Adrenal gland (tissue), 12 donors: ENCODE results near the gene SLC38A1. TPM values are rescaled to one million over a fixed set of nuclear protein-coding genes. Genes with fewer than 3 reads are reported as not detected.
A peak's percentile ranks its signal among the peaks of the same experiment; 100 is the strongest.

Source experiments
- DNase-seq, 7 donors: peaks; one replicate each; pipeline ENCODE4 v3.0.0-alpha.2; 2019 to 2020
- H3K27ac ChIP-seq, 5 donors: fragments of 200-600 bp; sonication (generic) in 4 of 5; 1 replicate in 3 of 5; 2 replicates in 2 of 5; pipeline versions ENCODE4 v1.5.1 to v1.8.0; 2016 to 2020; ENCODE audit warnings: mild to moderate bottlenecking in 1 of 5
- H3K27me3 ChIP-seq: fragments of 200-600 bp; 2 replicates; pipeline ENCODE4 v1.8.0; 2021
- H3K36me3 ChIP-seq, 2 donors: fragments of 200-600 bp; replicated peaks in 1 of 2; 1 replicate in 1 of 2; 2 replicates in 1 of 2; pipeline versions ENCODE4 v1.5.1 to v1.8.0; 2018 to 2022
- H3K4me1 ChIP-seq, 2 donors: fragments of 200-600 bp; replicated peaks in 1 of 2; 1 replicate in 1 of 2; 2 replicates in 1 of 2; pipeline versions ENCODE4 v1.5.1 to v1.8.0; 2018 to 2021
- H3K4me3 ChIP-seq, 4 donors: fragments of 200-600 bp; sonication (generic) in 3 of 4; one replicate each; pipeline ENCODE4 v1.5.1; 2016 to 2018
- H3K9me3 ChIP-seq, 3 donors: fragments of 200-600 bp; sonication (generic) in 1 of 3; replicated peaks in 1 of 3; 1 replicate in 2 of 3; 2 replicates in 1 of 3; pipeline versions ENCODE4 v1.5.1 to v1.8.0; 2016 to 2021
- POLR2A ChIP-seq, 2 donors: fragments of 450-650 bp; IDR thresholded peaks; one replicate each; pipeline ENCODE4 v1.6.1; 2017; ENCODE audit warnings: antibody characterized with exemption in 2 of 2, mild to moderate bottlenecking in 2 of 2, moderate library complexity in 1 of 2
- WGBS, 4 donors: extraction: QIAGEN DNeasy Blood & Tissue Kit in 2 of 4; methylation state at CpG; one replicate each; pipeline versions ENCODE4 v1.1.5 to v1.1.7; 2013 to 2017; 5-methylcytosine and 5-hydroxymethylcytosine counted together
- intact Hi-C, 2 donors: fragments of 100-400 bp; cut with DNase I; formaldehyde crosslinking; loops; one replicate each; pipeline versions ENCODE4 v1.14.1 to v1.15.0; 2022 to 2023
- polyA plus RNA-seq, 3 donors: library from polyadenylated mRNA; stranded (reverse); fragments of 200-250 nt in 2 of 3; fragments of 350-450 nt in 1 of 3; fragmentation: Illumina TruSeq in 1 of 3; extraction: RNeasy Lipid Tissue Mini Kit (QIAGEN cat#74804) in 1 of 3; gene quantifications; one replicate each; pipeline ENCODE4 v1.2.3, GENCODE V29; 2013 to 2014
- total RNA-seq, 9 donors: library from RNA; depleted of rRNA in 4 of 9; stranded (reverse); fragments of >200 nt in 4 of 9; fragments of 120-200 nt in 1 of 9; fragmentation: NEBNext Ultra II Directional in 1 of 9; extraction: Animal tissue kit (Norgen Biotek cat#: 25700) in 1 of 9; gene quantifications; one replicate each; pipeline versions ENCODE4 v1.1.0 to v1.2.4, GENCODE V29; 2013 to 2023
- TF ChIP-seq, protein P1 (sequence below), 6 experiments: fragments of 450-650 bp in 4 of 6; fragments of 200-600 bp in 2 of 6; sonication (generic) in 1 of 6; IDR thresholded peaks; 1 replicate in 5 of 6; 2 replicates in 1 of 6; pipeline versions ENCODE4 v1.5.1 to v1.8.0; 2016 to 2021; ENCODE audit warnings: antibody characterized with exemption in 6 of 6, mild to moderate bottlenecking in 2 of 6, moderate library complexity in 1 of 6
- donor health status: healthy with polysubstance abuse.
- donor health status: Bipolar disorder and iron deficiency.
- donor health status: DM: yes; HTN: yes; CAD: no.
- donor health status: DM: no; HTN: no; CAD: no.
- donor health status: DM: no; HTN: no; CAD: no.
- donor health status: DM: yes; HTN: yes; CAD: no.

The SLC38A1 gene
- total and polyA plus RNA-seq, 12 donors, result 2.4 to 14.8 (median 6.1) TPM

GRCh38 chr12:46223047-46223446 lies 45.8 kb downstream of the SLC38A1 start:
- intact Hi-C loops, result no loop called here
- no peak for DNase-seq
- Histone ChIP-seq H3K27ac (no peak overlapping the region), H3K9me3 (no peaks in the 10 kb centered on the region), H3K4me1 (peaks cover 7 to 13% of the 10 kb centered on the region in 2 donors), H3K36me3 (no peaks in the 10 kb centered on the region), H3K27me3 (no peaks in the 10 kb centered on the region), H3K4me3 (no peak overlapping the region)
- TF ChIP-seq, protein P1, sequence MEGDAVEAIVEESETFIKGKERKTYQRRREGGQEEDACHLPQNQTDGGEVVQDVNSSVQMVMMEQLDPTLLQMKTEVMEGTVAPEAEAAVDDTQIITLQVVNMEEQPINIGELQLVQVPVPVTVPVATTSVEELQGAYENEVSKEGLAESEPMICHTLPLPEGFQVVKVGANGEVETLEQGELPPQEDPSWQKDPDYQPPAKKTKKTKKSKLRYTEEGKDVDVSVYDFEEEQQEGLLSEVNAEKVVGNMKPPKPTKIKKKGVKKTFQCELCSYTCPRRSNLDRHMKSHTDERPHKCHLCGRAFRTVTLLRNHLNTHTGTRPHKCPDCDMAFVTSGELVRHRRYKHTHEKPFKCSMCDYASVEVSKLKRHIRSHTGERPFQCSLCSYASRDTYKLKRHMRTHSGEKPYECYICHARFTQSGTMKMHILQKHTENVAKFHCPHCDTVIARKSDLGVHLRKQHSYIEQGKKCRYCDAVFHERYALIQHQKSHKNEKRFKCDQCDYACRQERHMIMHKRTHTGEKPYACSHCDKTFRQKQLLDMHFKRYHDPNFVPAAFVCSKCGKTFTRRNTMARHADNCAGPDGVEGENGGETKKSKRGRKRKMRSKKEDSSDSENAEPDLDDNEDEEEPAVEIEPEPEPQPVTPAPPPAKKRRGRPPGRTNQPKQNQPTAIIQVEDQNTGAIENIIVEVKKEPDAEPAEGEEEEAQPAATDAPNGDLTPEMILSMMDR (IDR thresholded peaks at IDR 0.05), result no peak
- no peak for TF ChIP-seq POLR2A (IDR thresholded peaks at IDR 0.05)
- WGBS, 4 donors, result 81 to 94% (median 90%) methylated on average over 5 of the region's 5 CpGs

- Histone ChIP-seq H3K4me3 (no peak overlapping the region), H3K4me1 (peaks cover 11 to 13% of the 10 kb centered on the region in 2 donors), H3K27me3 (no peaks in the 10 kb centered on the region), H3K36me3 (no peaks in the 10 kb centered on the region), H3K9me3 (no peaks in the 10 kb centered on the region), H3K27ac (no peak overlapping the region)
- TF ChIP-seq POLR2A (IDR thresholded peaks at IDR 0.05), result no peak
- TF ChIP-seq, protein P1 (IDR thresholded peaks at IDR 0.05), result no peak
- intact Hi-C loops, result no loop called here
- WGBS, 4 donors, result 61 to 90% (median 80%) methylated on average over 1 of the region's 1 CpG
- no peak for DNase-seq
These were observed 46.2 kb downstream of the SLC38A1 start for GRCh38 chr12:46222636-46223035.

DNA sequence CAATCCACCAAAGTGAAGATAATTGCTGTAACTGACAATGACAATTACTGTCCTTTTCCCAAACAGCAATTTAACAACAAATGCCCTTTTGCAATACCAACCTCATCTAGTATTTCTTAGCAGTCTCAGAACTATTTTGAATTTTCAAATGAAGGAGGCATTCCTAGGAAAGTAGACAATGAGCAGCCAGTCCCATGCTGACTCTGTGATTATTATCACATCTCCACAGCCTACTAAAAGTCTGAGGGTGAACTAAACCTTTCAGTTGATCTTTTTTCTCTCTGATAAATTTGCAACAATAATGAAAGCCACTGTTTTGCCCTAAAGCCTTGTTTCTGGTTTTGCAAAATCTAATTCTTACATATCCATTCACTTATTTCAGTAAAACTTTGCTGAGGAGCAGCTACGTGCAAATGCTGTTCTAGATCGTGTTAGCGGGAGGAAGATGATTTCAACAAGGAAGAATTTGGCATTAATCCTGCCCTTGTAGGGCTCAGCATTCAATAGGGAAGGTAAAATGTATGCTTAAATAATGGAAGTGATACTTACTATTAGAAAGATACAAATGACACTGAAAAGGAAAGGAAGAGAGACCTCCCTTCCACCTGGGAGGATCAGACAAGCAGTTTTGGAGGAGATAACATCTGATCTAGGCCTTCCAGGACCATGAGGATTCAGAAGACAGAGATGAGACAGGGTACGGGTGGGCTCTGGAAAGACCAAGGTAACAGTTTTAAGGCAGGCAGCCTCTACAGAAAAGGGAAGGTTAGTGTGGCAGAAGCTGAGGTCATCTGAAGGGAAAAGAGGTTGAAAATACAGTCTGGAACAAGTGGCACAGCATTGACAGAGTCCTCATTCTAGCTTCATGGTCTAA lies 47.4 kb downstream of the SLC38A1 start:
- no peak for DNase-seq
- TF ChIP-seq, protein P1 (IDR thresholded peaks at IDR 0.05), result no peak
- no peak for TF ChIP-seq POLR2A (IDR thresholded peaks at IDR 0.05)
- H3K4me1 ChIP-seq, result peaks cover 13 to 15% of the 10 kb centered on the region in 2 donors
- no peak overlapping the region for H3K27ac ChIP-seq
- H3K36me3 ChIP-seq, result no peaks in the 10 kb centered on the region
- H3K4me3 ChIP-seq, result no peak overlapping the region
- intact Hi-C loops, result no loop called here
- 73 to 84% (median 80%) methylated on average over 4 of the region's 4 CpGs for WGBS, 4 donors
- no peaks in the 10 kb centered on the region for H3K9me3 ChIP-seq
- H3K27me3 ChIP-seq, result no peaks in the 10 kb centered on the region

DNA sequence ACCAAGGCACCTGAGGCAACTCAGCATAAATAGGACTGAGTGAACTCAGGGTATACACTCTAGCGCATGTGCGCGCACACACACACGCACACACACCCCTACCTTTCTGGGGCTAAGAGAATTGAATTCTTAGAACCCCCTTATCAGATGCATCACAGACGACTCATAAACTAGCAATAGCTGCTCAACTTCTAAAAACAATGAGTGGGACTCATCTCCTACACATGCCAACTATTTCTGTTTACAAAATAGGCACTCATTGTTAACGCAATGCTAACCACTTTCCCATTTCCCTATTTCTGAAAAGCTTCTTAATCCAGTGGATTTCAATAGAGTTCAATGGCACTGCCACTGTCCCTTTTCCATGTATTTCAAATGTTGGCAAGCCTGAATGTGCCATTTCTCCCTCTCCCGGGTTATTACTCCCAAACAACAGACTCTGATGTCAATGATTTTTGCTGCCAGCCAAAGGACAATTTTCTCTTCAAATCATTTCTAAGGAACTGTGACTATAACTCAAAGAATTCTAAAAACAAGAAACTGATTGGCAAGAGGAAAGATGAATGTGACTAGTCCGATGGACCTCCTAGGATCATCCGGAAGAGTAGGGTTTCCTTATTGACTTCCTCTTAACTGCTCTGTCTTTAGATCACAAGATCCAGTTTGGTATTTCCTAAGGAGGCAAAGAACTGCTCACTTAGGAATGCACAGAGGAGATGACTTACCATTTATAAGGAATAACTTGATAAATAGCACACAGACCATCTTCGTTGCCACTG lies 48.8 kb downstream of the SLC38A1 start:
- no peaks in the 10 kb centered on the region for H3K9me3 ChIP-seq
- TF ChIP-seq, protein P1 (IDR thresholded peaks at IDR 0.05), result no peak
- no peak for TF ChIP-seq POLR2A (IDR thresholded peaks at IDR 0.05)
- no peak overlapping the region for H3K4me3 ChIP-seq
- H3K36me3 ChIP-seq, result no peaks in the 10 kb centered on the region
- 63 to 84% (median 65%) methylated on average over 10 of the region's 10 CpGs for WGBS, 4 donors
- H3K4me1 ChIP-seq, result peaks cover 13 to 15% of the 10 kb centered on the region in 2 donors
- H3K27ac ChIP-seq, result no peak overlapping the region
- peak in 2 of 7 donors; percentile 14 to 26 for DNase-seq
- no peaks in the 10 kb centered on the region for H3K27me3 ChIP-seq
- intact Hi-C loops, result no loop called here
